NCI-H524 treated with DMSO at 0.1 percent for 48 hours (cell line): Measurements from ENCODE around the gene HNF1A.

ENCODE experiments used
- DNase-seq: peaks from one replicate; lab custom pipeline; 2025; lab: John Stamatoyannopoulos, UW

HNF1A gene

DNA sequence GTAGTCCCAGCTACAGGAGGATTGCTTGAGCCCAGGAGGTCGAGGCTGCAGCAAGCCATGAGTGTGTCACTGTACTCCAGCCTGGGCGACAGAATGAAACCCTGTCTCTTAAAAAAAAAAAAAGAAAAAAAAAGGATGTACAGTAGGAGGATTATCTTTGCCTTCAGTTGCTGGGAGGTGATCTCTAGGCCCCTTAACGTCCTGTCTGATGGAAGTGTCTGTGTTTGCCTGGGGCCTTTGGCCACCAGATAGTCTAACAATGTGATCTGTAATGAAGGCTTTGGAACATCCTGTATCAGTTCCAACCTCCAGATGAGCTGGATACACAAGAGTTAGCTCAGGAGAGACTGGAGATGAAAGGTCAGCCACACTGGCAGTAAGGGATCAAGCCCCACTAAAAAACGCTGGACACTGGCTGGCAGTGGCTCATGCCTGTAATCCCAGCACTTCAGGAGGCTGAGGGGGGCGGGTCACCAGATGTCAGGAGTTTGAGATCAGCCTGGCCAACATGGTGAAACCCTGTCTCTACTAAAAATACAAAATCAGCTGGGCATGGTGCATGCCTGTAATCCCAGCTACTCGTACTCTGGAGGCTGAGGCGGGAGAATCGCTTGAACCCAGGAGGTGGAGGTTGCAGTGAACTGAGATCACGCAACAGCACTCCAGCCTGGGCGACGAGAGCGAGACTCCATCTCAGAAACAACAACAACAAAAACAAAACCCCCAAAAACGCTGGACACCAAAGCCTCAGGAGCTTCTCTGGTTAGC, 19.0 kb upstream of the HNF1A start:
- DNase-seq: no peak

DNA sequence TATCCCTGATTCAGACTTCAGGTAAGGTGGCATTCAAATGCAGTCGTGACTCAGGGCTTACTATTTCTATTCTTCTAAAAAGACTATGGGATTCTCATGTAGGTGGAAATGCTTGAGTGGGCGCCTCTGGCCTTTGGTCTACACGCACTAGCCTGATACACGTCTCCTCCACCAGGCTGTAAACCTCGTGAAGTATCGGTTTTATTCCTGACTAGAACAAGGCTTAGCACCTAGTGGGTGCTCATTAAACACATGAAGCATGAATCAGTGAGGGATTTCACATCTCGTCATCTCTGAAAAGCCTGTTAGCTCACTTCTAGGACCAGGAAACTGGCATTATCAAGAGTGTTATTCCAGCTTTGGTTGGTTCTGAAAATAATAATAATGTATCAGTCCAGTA, 17.7 kb upstream of the HNF1A start:
- no peak for DNase-seq

DNA sequence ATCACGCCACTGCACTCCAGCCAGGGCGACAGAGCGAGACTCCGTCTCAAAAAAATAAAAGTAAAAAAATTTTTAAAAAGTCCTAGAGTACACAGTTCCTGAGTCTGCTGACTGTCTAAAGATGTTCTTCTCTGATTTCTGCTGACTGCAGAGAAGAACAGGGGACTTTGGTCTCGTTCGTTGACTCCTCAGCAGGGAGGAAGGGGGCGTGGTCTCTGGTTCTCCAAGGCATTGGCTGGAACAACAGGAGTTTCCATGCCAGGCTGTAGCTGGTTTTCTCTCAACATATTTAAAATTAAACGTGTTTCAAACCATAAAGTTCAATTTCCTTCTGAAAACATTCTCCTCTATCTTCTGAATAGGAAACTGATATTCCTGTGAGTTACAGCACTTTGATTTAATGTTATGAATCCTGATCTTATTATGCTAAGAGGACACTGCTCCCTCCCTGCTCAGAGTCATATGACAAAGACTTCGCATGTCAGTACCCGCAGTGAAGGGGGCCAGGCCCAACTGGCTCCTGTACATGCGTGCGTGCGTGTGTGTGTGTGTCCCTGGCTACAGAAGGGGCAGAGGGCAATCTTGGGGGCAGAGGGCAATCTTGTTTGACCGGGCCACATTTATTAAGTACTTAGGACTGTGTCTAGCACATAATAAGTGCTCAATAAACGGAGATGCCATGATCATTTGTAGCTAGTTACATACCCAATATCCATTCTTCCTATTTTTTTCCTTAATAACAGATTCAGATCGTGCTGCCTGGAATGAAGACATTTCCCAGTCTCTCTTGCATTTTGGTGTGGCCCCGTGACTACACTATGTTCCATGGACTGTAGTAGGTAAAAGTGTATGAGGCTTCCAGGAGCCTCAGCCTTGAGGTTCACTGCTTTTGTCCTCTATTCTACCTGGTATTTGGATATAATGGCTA, 16.5 kb upstream of the HNF1A start:
- no peak for DNase-seq

DNA sequence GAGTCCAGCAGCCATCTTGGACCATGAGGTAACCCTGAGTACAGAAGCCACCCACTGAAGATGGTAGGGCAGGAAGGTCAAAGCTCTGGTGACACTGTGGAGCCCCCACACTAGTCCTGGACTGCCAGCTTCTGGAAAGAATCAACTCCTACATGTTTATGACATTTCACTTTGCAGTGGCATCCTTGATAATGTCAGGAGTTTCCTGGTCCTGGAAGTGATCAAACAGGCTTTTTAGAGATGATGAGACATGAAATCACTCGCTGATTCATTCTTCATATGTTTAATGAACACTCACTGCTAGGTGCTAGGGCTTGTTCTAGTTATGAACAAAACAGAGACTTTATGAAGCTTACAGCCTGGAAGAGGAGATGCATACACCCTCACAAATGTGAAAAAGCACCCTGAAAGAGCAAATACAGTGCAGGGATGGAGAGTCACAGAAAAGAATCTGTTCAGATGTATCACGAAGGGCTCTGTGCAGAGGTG, 15.8 kb upstream of the HNF1A start:
- no peak for DNase-seq

DNA sequence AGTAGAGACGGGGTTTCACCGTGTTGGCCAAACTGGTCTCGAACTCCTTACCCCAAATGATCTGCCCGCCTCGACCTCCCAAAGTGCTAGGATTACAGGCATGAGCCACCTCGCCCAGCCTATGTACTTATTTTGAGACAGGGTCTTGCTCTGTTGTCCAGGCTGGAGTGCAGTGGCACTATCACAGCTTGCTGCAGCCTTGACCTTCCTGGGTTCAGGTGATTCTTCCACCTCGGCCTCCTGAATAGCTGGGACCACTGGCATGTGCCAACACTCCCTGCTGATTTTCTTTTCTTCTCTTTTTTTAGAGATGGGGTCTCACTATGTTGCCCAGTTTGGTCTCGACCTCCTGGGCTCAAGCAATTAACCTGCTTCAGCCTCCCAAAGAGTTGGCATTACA, 14.0 kb upstream of the HNF1A start:
- DNase-seq: no peak

DNA sequence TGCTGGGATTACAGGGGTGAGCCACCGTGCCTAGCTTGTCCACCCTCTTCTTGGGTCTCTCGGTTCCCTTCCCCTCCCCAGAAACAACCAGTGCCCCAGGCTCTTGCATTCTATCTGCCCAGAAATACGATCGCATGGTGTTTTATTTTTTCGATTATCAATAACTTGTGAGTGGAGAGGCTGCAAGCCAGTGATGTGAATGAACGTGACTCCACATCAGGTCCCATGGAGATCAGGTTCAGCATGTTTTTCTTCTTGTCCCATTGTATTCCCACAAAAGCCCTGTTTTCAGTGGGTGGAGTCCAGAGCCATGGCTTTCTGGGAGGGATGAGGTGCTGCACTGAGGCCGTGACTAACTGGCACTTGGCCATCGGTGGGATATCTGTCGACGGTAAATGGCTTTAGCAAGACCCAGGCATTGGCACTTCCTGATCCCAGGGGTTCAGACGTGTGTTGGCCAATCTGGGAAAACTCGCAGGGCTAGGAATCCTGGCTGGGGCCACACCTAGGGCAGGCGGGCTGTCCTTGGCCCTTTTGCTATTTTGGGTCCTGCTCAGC, 12.7 kb upstream of the HNF1A start:
- DNase-seq: no peak

DNA sequence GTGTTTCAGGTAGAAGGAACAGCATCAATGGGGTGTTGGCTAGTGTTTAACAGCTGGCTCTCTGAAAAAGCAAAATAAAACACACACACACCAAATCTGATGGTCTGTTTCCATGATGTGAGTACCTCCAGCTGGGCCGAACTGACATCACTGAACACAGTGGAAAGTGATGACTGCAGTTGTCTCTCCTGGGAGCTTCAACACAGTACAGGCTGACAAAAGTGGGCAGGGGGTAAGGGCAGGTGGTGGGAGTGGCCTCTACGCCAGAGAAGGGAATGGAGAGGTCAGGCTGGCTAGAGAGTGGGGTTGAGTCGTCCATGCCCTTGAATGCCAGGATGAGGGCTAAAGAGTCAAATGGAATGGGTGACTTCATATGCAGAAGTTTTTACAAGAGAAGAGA, 8.0 kb upstream of the HNF1A start:
- DNase-seq: no peak

DNA sequence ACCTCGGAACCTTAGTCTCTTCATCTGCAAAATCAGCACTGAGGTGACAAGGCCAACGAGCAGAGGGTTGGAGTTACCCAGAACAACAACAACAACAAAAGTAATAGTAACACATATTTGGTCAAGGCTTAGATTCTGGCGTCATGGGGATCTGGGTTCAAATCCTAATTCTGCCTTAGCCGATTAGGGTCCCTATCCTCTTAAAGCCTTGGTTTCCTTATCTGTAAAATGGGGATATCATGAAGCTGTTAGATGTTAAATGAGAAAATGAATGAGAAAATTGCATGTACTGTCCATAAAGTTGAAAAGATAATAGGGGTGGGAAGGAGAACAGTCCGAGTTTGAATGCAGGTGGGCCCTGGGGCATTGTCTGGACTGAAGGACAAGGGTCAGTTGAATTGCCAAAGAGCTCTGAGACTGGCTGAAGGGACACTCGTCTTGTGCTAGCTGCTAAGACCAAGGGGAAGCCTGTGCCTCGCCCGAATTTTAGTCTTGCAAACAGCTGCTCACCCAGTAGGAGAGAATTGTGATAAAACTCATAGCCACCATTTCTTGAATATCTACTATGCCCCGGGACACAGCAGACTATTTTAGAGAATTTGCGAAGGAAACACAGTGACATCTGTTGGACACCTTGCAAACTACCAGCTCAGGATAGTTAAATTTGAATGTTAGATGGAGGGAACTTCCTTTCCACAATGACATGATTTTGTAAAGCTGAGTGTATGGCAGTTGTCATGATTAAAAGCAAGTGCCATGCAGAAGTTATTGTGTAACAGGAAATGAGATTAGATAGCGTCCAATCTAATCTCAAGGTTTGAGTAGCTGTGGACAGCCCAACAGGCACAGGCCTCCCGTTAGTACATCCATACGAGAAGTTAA, 6.8 kb upstream of the HNF1A start:
- DNase-seq: no peak

DNA sequence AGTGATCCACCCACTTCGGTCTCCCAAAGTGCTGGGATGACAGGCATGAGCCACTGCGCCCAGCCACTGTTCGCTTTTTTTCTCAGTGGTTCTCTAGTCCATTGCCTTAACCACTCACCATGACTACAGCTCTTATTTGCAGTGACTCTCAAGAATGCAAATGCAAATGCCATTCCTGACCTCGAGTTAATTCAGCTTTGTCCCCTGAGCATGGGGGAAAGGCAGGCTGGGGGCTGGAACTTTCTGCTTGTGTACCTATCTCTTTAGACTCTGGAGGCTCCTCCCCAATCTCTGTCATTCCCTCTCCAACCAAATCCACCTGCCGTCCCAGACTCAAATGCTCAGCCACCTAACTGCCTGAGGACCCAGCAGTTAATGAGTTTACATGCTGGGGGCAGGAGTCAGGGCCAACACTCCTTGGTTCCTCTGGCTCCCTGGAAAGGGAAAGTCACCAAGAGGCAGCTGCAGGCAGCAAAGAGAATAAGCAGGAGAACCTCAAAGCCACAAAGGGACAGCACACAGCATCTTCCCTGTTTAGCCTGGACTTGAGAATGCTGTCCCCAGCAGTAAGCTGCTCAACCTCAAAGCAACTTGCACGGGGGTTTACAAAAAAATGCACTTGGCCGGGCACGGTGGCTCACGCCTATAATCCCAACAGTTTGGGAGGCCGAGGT, 5.3 kb upstream of the HNF1A start:
- DNase-seq: no peak

DNA sequence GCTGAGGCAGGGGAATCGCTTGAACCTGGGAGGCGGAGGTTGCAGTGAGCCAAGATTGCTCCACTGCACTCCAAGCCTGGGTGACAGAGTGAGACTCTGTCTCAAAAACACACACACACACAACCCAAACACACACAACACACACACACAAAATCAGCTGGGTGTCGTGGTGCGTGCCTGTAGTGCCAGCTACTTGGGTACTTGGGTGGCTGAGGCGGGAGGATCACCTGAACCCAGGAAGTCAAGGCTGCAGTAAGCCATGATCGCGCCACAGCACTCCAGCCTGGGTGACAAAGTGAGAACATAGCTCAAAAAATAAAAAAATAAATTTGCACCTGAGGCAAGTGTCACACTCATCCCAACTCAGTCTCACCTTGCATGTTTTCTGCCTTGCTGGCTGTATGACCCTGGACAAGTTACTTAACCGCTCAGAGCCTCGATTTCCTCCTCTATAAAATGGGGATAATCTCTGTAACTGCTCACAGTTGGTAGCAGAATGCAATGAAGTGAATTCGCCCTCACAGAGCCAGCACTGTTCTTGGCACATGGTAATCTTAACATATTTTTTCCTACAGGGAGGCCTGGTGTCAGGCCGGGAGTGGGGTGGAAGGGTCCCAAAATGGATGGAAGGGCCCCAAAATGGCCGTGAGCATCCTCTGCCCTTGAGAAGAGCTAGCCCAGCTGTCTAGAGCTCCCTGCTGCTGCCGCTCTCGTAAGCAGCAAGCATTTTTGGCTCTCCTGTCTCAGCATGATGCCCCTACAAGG, 630 bp upstream of the HNF1A start:
- DNase-seq: no peak

DNA sequence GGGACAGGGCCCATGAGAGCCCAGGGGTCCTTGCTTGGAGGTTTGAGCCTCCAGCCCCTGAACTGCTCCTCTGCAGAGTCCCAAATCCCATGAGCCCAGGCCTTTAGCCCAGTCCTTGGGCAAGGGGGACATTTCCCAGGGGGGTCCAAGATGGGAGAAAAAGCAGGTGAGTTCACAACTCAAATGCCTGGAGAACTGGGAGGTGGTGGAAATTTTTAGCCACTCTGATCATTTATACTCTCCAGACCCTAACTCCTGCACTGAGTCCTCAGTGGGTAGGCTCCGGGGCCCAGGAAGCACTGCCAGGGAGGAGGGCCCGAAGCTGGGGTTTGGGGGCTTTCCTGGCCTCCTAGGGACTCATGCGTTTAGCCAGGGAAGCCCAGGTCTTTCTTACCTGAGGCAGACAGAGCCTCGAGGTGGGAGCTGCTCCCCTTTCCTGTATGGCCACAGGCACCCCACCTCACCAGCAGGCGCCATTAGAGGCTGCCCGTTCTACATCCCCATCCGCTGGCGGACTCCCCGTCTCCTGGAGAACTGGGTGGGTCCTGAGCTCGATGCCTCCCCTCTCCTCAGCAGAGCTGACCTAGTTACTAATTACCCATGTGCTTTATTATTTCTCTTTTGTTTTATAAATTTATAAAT, 998 bp downstream of the HNF1A start:
- no peak for DNase-seq

DNA sequence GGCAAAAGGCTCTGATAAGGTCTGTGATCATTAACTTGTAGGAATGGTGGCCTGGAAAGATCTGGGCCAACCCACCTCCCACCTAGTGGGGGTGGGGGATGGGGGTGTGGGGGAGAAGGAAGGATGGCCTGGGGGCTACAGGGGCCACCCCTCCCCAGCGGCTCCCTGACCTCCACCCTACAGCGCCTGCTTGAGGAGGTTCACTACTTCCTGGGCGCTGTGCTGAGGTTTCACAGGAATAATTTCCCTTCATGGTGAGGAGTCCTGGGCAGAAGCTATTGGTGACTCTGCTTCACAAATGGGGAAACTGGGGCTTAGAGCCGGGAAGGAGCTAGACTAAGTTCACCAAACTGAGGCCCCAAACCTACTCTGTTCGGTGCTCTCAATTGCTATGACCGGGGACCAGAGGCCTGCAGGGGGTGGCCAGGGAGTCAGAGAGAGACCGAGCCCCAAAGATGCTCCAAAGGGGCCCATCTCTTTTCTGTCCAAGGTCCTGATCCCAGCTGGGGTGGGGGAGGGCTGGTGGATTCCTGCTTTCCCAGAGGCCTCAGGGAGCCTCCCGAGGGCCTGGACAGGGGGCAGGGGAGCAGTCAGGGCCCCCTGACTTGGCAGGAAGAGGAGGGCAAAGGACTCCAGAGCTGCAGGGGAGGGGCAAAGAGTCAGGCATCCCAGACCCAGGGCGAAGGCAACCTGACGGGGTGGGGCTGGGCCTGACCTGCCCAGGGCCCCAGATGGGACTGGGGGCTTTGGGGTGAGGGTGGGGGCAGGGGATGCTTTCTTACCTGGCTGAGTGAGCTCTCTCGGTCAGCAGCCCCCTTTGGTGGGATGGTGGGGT, 1.7 kb downstream of the HNF1A start:
- no peak for DNase-seq

DNA sequence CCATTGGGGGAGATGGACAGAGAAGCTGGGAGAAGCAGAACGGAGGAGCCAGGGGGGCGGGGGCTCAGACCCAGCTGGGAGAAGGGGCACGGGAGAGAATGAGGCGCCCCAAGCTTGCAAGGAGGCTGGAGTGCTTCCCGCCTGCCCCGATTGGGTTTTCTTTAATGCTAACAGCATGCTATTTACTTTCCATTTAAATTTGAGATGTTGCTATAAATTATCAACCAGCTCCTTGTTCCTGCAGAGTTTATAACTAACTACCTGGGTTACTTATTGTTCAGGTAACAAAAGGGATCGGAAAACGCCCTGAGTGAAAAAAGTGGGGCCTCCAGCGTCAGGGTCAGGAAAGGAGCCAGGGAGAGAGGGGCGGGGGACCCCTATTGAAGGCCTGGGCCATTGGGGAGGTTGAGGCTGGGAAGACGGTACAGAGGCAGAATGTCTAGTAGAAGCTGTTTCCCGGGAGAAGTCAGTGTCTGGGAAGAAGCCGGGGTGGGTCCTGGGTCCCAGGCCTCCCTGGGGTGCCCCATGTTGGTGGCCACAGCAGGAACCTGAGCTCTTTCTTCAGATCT, 2.5 kb downstream of the HNF1A start:
- no peak for DNase-seq

DNA sequence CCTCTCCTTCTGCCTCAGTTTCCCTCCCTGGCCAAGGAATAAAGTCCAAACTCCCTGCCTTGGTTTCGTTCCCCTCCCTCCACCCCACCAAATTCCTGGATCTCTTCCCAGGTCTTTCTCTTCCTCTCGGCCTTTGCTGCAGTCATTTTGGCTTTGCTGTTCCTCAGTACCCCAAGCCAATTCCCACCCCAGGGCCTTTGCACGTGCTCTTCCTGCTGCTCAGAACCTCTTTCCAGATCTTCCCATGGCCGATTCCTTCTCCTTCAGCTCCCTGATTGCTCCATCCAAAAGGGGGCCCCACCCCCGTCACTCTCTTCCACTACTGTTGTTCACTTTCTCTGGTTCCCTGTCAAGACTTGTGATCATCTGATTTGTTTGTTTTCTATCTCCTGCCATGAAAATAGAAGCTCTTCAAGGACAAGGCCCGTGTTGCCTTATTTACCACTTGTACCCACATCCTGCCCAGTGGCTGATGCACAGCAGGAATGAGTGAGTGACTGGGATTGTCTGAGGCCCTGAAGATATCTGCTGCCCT, 3.1 kb downstream of the HNF1A start:
- DNase-seq: no peak

DNA sequence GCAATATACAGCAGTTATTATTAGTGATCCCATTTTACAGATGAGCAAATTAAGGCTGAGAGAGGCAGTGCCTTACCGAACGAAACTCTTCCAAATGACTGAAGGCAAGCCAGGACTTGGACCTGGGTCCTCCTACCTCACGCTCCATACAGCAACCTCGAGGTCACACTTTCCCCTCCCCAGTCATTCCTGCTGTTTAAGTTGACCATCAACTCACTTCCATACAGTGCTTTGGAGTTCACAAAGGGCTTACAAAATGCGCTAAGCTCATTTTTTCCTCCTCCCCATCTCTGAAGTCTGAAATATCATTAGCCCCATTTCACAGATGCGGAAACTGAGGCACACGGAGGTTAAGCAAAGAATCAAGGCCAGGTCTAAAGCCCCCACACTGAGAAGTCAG, 4.3 kb downstream of the HNF1A start:
- DNase-seq: no peak

DNA sequence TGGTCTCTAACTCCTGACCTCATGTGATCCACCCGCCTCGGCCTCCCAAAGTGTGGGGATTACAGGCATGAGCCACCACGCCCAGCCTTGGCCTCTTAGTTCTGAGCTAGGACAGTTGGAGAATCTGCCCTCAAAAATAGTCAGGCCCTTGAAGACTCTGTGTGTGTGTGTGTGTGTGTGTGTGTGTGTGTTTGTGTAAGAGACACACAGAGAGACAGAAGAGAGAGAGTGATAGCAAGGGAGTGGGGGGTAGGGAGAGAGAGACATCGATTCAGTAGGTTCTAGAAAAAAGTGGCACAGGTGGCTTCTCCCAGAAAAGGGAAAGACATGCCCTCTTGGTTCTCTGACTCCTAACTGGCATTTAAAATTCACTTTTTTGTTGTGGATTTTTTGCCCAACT, 5.4 kb downstream of the HNF1A start:
- DNase-seq: no peak

DNA sequence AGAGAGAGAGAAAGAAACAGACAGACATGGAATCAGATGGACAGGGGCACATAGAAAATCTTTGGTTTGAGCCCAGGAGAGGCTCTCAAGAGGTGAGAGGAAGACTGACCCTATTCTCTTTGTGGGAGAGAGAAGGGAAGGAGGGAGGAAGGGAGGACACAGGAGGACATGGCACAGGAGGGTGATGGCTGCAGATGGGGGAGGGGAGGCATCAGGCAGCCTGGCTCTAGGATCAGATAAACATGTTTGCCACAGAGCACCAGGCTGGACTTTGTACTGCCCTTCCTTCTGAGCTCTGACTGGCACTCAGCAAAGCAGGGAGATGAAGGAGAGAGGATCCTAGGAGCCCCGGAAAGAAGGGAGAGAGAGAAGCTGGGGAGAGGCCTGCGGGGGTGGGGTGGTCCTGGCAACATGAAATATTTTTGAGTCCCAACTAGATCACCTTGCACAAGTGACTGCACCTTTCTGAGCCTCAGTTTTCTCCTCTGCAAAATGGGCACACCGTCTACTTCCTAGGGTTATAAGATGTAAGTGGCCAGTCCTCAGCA, 6.1 kb downstream of the HNF1A start:
- no peak for DNase-seq

DNA sequence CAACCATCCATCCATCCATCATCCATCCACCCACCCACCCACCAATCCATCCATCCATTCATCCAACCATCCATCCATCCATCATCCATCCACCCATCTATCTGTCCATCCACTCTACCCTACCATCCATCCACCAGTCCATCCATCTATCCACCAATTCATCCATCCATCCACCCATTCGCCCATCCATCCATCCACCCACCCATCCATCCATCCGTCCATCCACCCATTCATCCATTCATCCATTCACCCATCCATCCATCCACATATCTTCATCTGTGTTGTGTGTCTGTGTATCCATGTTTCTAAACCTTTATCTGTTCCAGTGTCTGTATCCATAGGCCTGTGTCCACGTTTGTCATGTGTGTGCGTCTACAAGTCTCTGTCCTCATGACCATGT, 9.9 kb downstream of the HNF1A start:
- no peak for DNase-seq
